ENCODE results near the gene GARS1. TPM values are rescaled to one million over a fixed set of nuclear protein-coding genes. Genes with fewer than 3 reads are reported as not detected.

GARS1 gene
- total RNA-seq, 3 donors from 2014 or later (not counting 1 experiment from before 2014, with no cell fraction given), result 80.2 to 107 (median 92.4) TPM

DNA sequence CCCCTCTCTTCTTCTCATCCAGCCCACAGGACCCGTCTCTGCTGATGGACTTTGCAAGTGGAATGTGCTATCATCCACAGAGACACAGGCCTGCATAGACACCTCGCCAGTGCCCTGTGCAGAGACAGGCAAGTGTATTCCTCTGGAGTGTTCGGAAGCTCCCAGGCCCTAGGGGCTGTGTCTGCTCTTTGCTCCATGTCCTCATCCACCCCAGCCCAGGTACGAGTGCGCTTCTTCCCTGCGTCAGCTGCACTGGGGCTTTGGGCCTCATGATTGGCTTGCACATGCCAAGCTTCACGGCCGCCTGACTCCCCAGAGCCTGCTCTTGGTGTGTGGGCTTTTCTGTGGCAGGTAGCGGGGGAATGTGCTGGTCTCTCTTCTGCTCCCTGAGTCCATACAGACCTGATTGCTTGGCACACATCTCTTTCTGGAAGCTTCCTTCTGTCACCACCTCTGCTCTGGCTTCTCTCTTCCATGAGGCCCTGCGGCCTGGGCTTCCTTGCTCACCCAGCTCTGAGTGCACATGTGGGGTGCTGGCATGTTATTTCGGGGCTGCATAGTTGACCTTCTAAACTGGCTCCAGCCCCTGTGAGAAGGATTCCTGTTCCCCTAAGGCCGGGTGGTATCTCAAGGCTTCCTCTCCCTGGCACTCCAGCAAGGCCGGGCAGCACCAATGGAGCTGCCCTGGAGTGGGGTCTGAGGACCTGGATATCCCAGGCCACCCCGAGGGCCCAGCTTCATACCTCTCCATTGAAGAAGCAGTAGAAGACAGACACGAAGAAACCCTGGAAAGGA lies 59.8 kb downstream of the GARS1 start:
- H3K27me3 ChIP-seq (ENCODE audit: control insufficient read depth, insufficient read depth, low read length), result no peaks in the 10 kb centered on the region
- no peak for ATAC-seq
- intact Hi-C loops (cut with micrococcal nuclease), result no loop called here
- no peak overlapping the region for H3K4me3 ChIP-seq (ENCODE audit: low read length)
- no peak for TF ChIP-seq CTCF (IDR thresholded peaks at IDR 0.05)
- H3K4me1 ChIP-seq (ENCODE audit: control insufficient read depth, insufficient read depth, low read length), result no peaks in the 10 kb centered on the region
- DNase-seq, result no peak
- WGBS (ENCODE audit: insufficient coverage), result 91% methylated on average over 15 of the region's 15 CpGs
- H3K9me3 ChIP-seq (ENCODE audit: control insufficient read depth, insufficient read depth, low read length), result no peaks in the 10 kb centered on the region
- H3K27ac ChIP-seq (ENCODE audit: low read length), result no peak overlapping the region
- H3K36me3 ChIP-seq (ENCODE audit: control insufficient read depth, insufficient read depth, low read length), result no peaks in the 10 kb centered on the region
- H3K27me3 Mint-ChIP-seq (ENCODE audit: low read depth in 2 of 2), result no peaks in the 10 kb centered on the region
- no peaks in the 10 kb centered on the region for H3K36me3 Mint-ChIP-seq
- no peaks in the 10 kb centered on the region for H3K4me1 Mint-ChIP-seq
- H3K9me3 Mint-ChIP-seq, result no peaks in the 10 kb centered on the region
- no peak overlapping the region for H3K27ac Mint-ChIP-seq
- H3K4me3 Mint-ChIP-seq, result no peak overlapping the region

- no peaks in the 10 kb centered on the region for H3K27me3 Mint-ChIP-seq (ENCODE audit: low read depth in 2 of 2)
- H3K4me1 Mint-ChIP-seq, result no peaks in the 10 kb centered on the region
- H3K36me3 Mint-ChIP-seq, result no peaks in the 10 kb centered on the region
- H3K4me3 ChIP-seq (ENCODE audit: low read length), result no peak overlapping the region
- H3K27ac Mint-ChIP-seq, result no peak overlapping the region
- DNase-seq (no peak), ATAC-seq (no peak)
- 93% methylated on average over 22 of the region's 22 CpGs for WGBS (ENCODE audit: insufficient coverage)
- H3K27me3 ChIP-seq (ENCODE audit: control insufficient read depth, insufficient read depth, low read length), result no peaks in the 10 kb centered on the region
- no peaks in the 10 kb centered on the region for H3K9me3 Mint-ChIP-seq
- no peaks in the 10 kb centered on the region for H3K36me3 ChIP-seq (ENCODE audit: control insufficient read depth, insufficient read depth, low read length)
- intact Hi-C loops (cut with micrococcal nuclease), result no loop called here
- H3K27ac ChIP-seq (ENCODE audit: low read length), result no peak overlapping the region
- H3K9me3 ChIP-seq (ENCODE audit: control insufficient read depth, insufficient read depth, low read length), result no peaks in the 10 kb centered on the region
- H3K4me1 ChIP-seq (ENCODE audit: control insufficient read depth, insufficient read depth, low read length), result no peaks in the 10 kb centered on the region
- no peak for TF ChIP-seq CTCF (IDR thresholded peaks at IDR 0.05)
- no peak overlapping the region for H3K4me3 Mint-ChIP-seq
Measured at GRCh38 chr7:30655096-30655970, 60.7 kb downstream of the GARS1 start.

GRCh38 chr7:30656006-30656957 lies 61.6 kb downstream of the GARS1 start:
- H3K27ac Mint-ChIP-seq, result no peak overlapping the region
- H3K27me3 Mint-ChIP-seq (ENCODE audit: low read depth in 2 of 2), result no peaks in the 10 kb centered on the region
- intact Hi-C loops (cut with micrococcal nuclease), result no loop called here
- H3K36me3 Mint-ChIP-seq, result no peaks in the 10 kb centered on the region
- no peak overlapping the region for H3K27ac ChIP-seq (ENCODE audit: low read length)
- DNase-seq (no peak), ATAC-seq (no peak)
- H3K9me3 ChIP-seq (ENCODE audit: control insufficient read depth, insufficient read depth, low read length), result no peaks in the 10 kb centered on the region
- no peaks in the 10 kb centered on the region for H3K27me3 ChIP-seq (ENCODE audit: control insufficient read depth, insufficient read depth, low read length)
- H3K4me1 Mint-ChIP-seq, result no peaks in the 10 kb centered on the region
- no peaks in the 10 kb centered on the region for H3K36me3 ChIP-seq (ENCODE audit: control insufficient read depth, insufficient read depth, low read length)
- H3K4me3 Mint-ChIP-seq, result no peak overlapping the region
- H3K4me3 ChIP-seq (ENCODE audit: low read length), result no peak overlapping the region
- TF ChIP-seq CTCF (IDR thresholded peaks at IDR 0.05), result no peak
- no peaks in the 10 kb centered on the region for H3K9me3 Mint-ChIP-seq
- 80% methylated on average over 20 of the region's 21 CpGs for WGBS (ENCODE audit: insufficient coverage)
- no peaks in the 10 kb centered on the region for H3K4me1 ChIP-seq (ENCODE audit: control insufficient read depth, insufficient read depth, low read length)
